Measurements from ENCODE around the gene AJM1.
"Not testable (repeated sequence)": the region's sequence is repeated elsewhere in the genome, so short reads cannot be mapped to it uniquely, and the experiment has no call there.

GRCh38 chr9:136842380-136842948 is at the start of gene AJM1:
- not testable (repeated sequence) for TF ChIP-seq EZH2phosphoT487 (IDR thresholded peaks at IDR 0.05; ENCODE audit: borderline replicate concordance, low read depth, low read length)
- TF ChIP-seq, protein P1, sequence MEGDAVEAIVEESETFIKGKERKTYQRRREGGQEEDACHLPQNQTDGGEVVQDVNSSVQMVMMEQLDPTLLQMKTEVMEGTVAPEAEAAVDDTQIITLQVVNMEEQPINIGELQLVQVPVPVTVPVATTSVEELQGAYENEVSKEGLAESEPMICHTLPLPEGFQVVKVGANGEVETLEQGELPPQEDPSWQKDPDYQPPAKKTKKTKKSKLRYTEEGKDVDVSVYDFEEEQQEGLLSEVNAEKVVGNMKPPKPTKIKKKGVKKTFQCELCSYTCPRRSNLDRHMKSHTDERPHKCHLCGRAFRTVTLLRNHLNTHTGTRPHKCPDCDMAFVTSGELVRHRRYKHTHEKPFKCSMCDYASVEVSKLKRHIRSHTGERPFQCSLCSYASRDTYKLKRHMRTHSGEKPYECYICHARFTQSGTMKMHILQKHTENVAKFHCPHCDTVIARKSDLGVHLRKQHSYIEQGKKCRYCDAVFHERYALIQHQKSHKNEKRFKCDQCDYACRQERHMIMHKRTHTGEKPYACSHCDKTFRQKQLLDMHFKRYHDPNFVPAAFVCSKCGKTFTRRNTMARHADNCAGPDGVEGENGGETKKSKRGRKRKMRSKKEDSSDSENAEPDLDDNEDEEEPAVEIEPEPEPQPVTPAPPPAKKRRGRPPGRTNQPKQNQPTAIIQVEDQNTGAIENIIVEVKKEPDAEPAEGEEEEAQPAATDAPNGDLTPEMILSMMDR (conservative IDR thresholded peaks at IDR 0.05; ENCODE audit: low read length) = peak; percentile 82

Measured in OCI-LY7 (cell line).